H1 (cell line): ENCODE results near the gene MAOB. TPM values are rescaled to one million over a fixed set of nuclear protein-coding genes. Genes with fewer than 3 reads are reported as not detected.

ENCODE experiments used
- CTCF ChIA-PET: fragments of 300-600 bp; sonication (Branson Sonifier 250); formaldehyde crosslinking; loops from one replicate; lab custom pipeline; 2021; ENCODE audit not compliant: partially characterized antibody; lab: Charles Lee
- POLR2A ChIA-PET: fragments of 300-600 bp; sonication (Branson Sonifier 250); formaldehyde crosslinking; loops from one replicate; lab custom pipeline; 2021; ENCODE audit warnings: inconsistent platforms; ENCODE audit not compliant: partially characterized antibody; lab: Charles Lee
- DNase-seq, 2 experiments: peaks; one replicate each; pipeline versions ENCODE4 v3.0.0 to v3.0.0-alpha.2; 2010 to 2022; ENCODE audit warnings: low spot score in 2 of 2, low read depth in 1 of 2, mixed read lengths in 1 of 2
- FAIRE-seq: peaks from 2 replicates; lab custom pipeline; 2011; peaks lifted over from hg19 to GRCh38; lab: Jason Lieb, UNC
- H2AFZ ChIP-seq: 2 replicates; pipeline ENCODE4 v1.8.1; 2012; ENCODE audit warnings: low read length, inconsistent platforms
- H2AK5ac ChIP-seq: 2 replicates; pipeline ENCODE4 v1.6.1; 2013; ENCODE audit warnings: low read depth, low read length
- H2BK120ac ChIP-seq: replicated peaks from 2 replicates; pipeline ENCODE3; 2013; ENCODE audit warnings: low read depth, low read length, inconsistent platforms
- H2BK12ac ChIP-seq: 2 replicates; pipeline ENCODE4 v1.6.1; 2013; ENCODE audit warnings: low read depth, low read length
- H2BK15ac ChIP-seq: 2 replicates; pipeline ENCODE4 v1.6.1; 2013; ENCODE audit warnings: low read length
- H2BK20ac ChIP-seq: 2 replicates; pipeline ENCODE4 v1.6.1; 2013; ENCODE audit warnings: low read length
- H2BK5ac ChIP-seq: 2 replicates; pipeline ENCODE4 v1.6.1; 2013; ENCODE audit warnings: low read depth, low read length
- H3K14ac ChIP-seq: 2 replicates; pipeline ENCODE4 v1.6.1; 2013; ENCODE audit warnings: inconsistent platforms; ENCODE audit not compliant: insufficient read length
- H3K18ac ChIP-seq: 2 replicates; pipeline ENCODE4 v1.6.1; 2013; ENCODE audit warnings: low read length; ENCODE audit errors: extremely low read depth
- H3K23ac ChIP-seq: 2 replicates; pipeline ENCODE4 v1.6.1; 2013; ENCODE audit warnings: inconsistent platforms; ENCODE audit not compliant: insufficient read length
- H3K23me2 ChIP-seq: 2 replicates; pipeline ENCODE4 v1.6.1; 2013; ENCODE audit warnings: low read depth, low read length
- H3K27ac ChIP-seq: 2 replicates; pipeline ENCODE4 v1.6.1; 2011; ENCODE audit warnings: low read depth, low read length, inconsistent platforms
- H3K27me3 ChIP-seq, 4 experiments: replicated peaks in 1 of 4; 1 replicate in 1 of 4; 2 replicates in 3 of 4; pipeline versions ENCODE4 v1.6.1 to v1.8.1; 2011 to 2013; ENCODE audit warnings: low read length in 3 of 4, mild to moderate bottlenecking in 3 of 4, inconsistent platforms in 2 of 4, mixed read lengths in 2 of 4, moderate library complexity in 1 of 4; ENCODE audit not compliant: control insufficient read depth in 3 of 4, insufficient read depth in 3 of 4; ENCODE audit errors: extremely low read depth in 1 of 4
- H3K36me3 ChIP-seq, 4 experiments: 2 replicates each; pipeline versions ENCODE4 v1.6.1 to v1.8.1; 2011 to 2013; ENCODE audit warnings: mild to moderate bottlenecking in 4 of 4, low read length in 3 of 4, moderate library complexity in 2 of 4, control low read depth in 1 of 4, inconsistent platforms in 1 of 4; ENCODE audit not compliant: insufficient read depth in 4 of 4, control insufficient read depth in 2 of 4
- H3K4ac ChIP-seq: replicated peaks from 2 replicates; pipeline ENCODE3; 2013; ENCODE audit warnings: low read length, low read depth, mixed read lengths, inconsistent platforms; ENCODE audit not compliant: insufficient read length
- H3K4me1 ChIP-seq, 4 experiments: replicated peaks in 1 of 4; 1 replicate in 1 of 4; 2 replicates in 3 of 4; pipeline versions ENCODE4 v1.6.1 to v1.8.1; 2011 to 2013; ENCODE audit warnings: low read length in 3 of 4, inconsistent platforms in 2 of 4, mixed read lengths in 1 of 4; ENCODE audit not compliant: insufficient read depth in 4 of 4, control insufficient read depth in 3 of 4
- H3K4me2 ChIP-seq, 2 experiments: 2 replicates each; pipeline versions ENCODE4 v1.6.1 to v1.8.1; 2011 to 2013; ENCODE audit warnings: low read depth in 2 of 2, low read length in 2 of 2, control low read depth in 1 of 2, inconsistent platforms in 1 of 2, mild to moderate bottlenecking in 1 of 2; ENCODE audit not compliant: insufficient read depth in 1 of 2
- H3K4me3 ChIP-seq, 4 experiments: fragments of 200-600, 300-600 bp in 1 of 4; sonication (generic), shearing (Covaris generic), sonication (Bioruptor Twin) in 1 of 4; 2 replicates each; pipeline versions ENCODE4 v1.5.1 to v1.8.1; 2011 to 2016; ENCODE audit warnings: low read length in 4 of 4, low read depth in 3 of 4, control low read depth in 2 of 4, inconsistent platforms in 2 of 4, mild to moderate bottlenecking in 2 of 4, mixed read lengths in 1 of 4, moderate library complexity in 1 of 4; ENCODE audit not compliant: insufficient read depth in 2 of 4; ENCODE audit errors: extremely low read depth in 1 of 4
- H3K56ac ChIP-seq: replicated peaks from 2 replicates; pipeline ENCODE3; 2013; ENCODE audit warnings: low read depth, mild to moderate bottlenecking, mixed read lengths, low read length, inconsistent platforms; ENCODE audit not compliant: insufficient read length
- H3K79me1 ChIP-seq: 2 replicates; pipeline ENCODE4 v1.6.1; 2013; ENCODE audit warnings: low read depth, low read length, control low read depth
- H3K79me2 ChIP-seq, 2 experiments: 2 replicates each; pipeline versions ENCODE4 v1.6.1 to v1.8.1; 2012 to 2013; ENCODE audit warnings: low read length in 2 of 2, mild to moderate bottlenecking in 2 of 2, inconsistent platforms in 1 of 2; ENCODE audit not compliant: insufficient read depth in 2 of 2, control insufficient read depth in 1 of 2
- H3K9ac ChIP-seq, 4 experiments: replicated peaks in 1 of 4; 1 replicate in 1 of 4; 2 replicates in 3 of 4; pipeline versions ENCODE4 v1.6.1 to v1.8.1; 2011 to 2013; ENCODE audit warnings: low read depth in 3 of 4, low read length in 3 of 4, control low read depth in 2 of 4, mild to moderate bottlenecking in 2 of 4, moderate library complexity in 2 of 4, inconsistent platforms in 1 of 4; ENCODE audit errors: extremely low read depth in 1 of 4
- H3K9me3 ChIP-seq, 2 experiments: 2 replicates each; pipeline versions ENCODE4 v1.6.1 to v1.8.1; 2012 to 2013; ENCODE audit warnings: mild to moderate bottlenecking in 2 of 2, moderate library complexity in 2 of 2, control low read depth in 1 of 2, inconsistent platforms in 1 of 2, low read depth in 1 of 2, low read length in 1 of 2, mixed read lengths in 1 of 2; ENCODE audit not compliant: insufficient read depth in 2 of 2
- H4K20me1 ChIP-seq, 2 experiments: replicated peaks in 1 of 2; 2 replicates each; pipeline versions ENCODE3 to v1.8.1; 2011 to 2013; ENCODE audit warnings: inconsistent platforms in 2 of 2, low read length in 2 of 2, mild to moderate bottlenecking in 1 of 2; ENCODE audit not compliant: insufficient read depth in 2 of 2, control insufficient read depth in 1 of 2
- H4K5ac ChIP-seq: 2 replicates; pipeline ENCODE4 v1.6.1; 2013; ENCODE audit warnings: low read length, low read depth, mixed read lengths, inconsistent platforms; ENCODE audit not compliant: insufficient read length
- H4K8ac ChIP-seq: 2 replicates; pipeline ENCODE4 v1.8.0; 2013; ENCODE audit warnings: mild to moderate bottlenecking, moderate library complexity, low read length, inconsistent platforms; ENCODE audit not compliant: insufficient read depth; ENCODE audit errors: extremely low read depth
- H4K91ac ChIP-seq: replicated peaks from 2 replicates; pipeline ENCODE3; 2013; ENCODE audit warnings: low read length, mixed read lengths, inconsistent platforms; ENCODE audit not compliant: insufficient read length
- BRCA1 ChIP-seq: IDR thresholded peaks from 2 replicates; pipeline ENCODE4 v1.6.1; 2012; ENCODE audit warnings: low read depth, low read length, improper control_type of control experiment
- EGR1 ChIP-seq: IDR thresholded peaks from 2 replicates; pipeline ENCODE4 v1.6.1; 2011; ENCODE audit warnings: low read depth, low read length, borderline replicate concordance
- HDAC2 ChIP-seq, 2 experiments: fragments of 300-600 bp in 1 of 2; sonication (generic) in 1 of 2; IDR thresholded peaks; 2 replicates each; pipeline ENCODE4 v1.6.1; 2011 to 2012; ENCODE audit warnings: low read depth in 2 of 2, low read length in 2 of 2, mild to moderate bottlenecking in 2 of 2, moderate library complexity in 2 of 2, borderline replicate concordance in 1 of 2, inconsistent platforms in 1 of 2
- HDAC6 ChIP-seq: IDR thresholded peaks from one replicate; pipeline ENCODE4 v1.7.1; 2012; ENCODE audit warnings: low read depth, mild to moderate bottlenecking, inconsistent platforms, low read length, moderate library complexity
- MAFK ChIP-seq: IDR thresholded peaks from 2 replicates; pipeline ENCODE4 v1.6.1; 2012; ENCODE audit warnings: low read depth, mild to moderate bottlenecking, improper control_type of control experiment, low read length
- POLR2A ChIP-seq, 2 experiments: IDR thresholded peaks; 1 replicate in 1 of 2; 2 replicates in 1 of 2; pipeline ENCODE4 v1.6.1; 2011; ENCODE audit warnings: low read depth in 2 of 2, low read length in 2 of 2, mild to moderate bottlenecking in 2 of 2; ENCODE audit errors: control extremely low read depth in 1 of 2
- SP2 ChIP-seq: IDR thresholded peaks from 2 replicates; pipeline ENCODE4 v1.6.1; 2012; ENCODE audit warnings: mild to moderate bottlenecking, low read length, inconsistent platforms
- YY1 ChIP-seq: IDR thresholded peaks from 2 replicates; pipeline ENCODE4 v1.6.1; 2011; ENCODE audit warnings: low read depth, mild to moderate bottlenecking, low read length
- ZNF274 ChIP-seq: IDR thresholded peaks from 2 replicates; pipeline ENCODE4 v1.7.0; 2012; ENCODE audit warnings: low read length, borderline replicate concordance; ENCODE audit errors: extremely low read depth
- WGBS, 2 experiments: shearing (Covaris generic) in 1 of 2; methylation state at CpG; one replicate each; pipeline versions ENCODE4 v1.1.6 to v1.1.7; 2013 to 2015; ENCODE audit warnings: low lambda C conversion rate in 2 of 2, mixed read lengths in 2 of 2, inconsistent platforms in 1 of 2, low coverage in 1 of 2, missing lambda C conversion rate in 1 of 2; ENCODE audit not compliant: insufficient replicate concordance in 2 of 2, insufficient coverage in 1 of 2, insufficient read length in 1 of 2; ENCODE audit errors: extremely low coverage in 1 of 2, missing lambda C conversion rate in 1 of 2; 5-methylcytosine and 5-hydroxymethylcytosine counted together
- polyA plus RNA-seq, 7 experiments: library from polyadenylated mRNA; depleted of rRNA in 3 of 7; stranded (reverse) in 5 of 7; unstranded in 2 of 7; fragments of >200 nt in 5 of 7; fragments of 200-250 nt in 2 of 7; gene quantifications; 1 replicate in 5 of 7; 2 replicates in 1 of 7; 4 replicates in 1 of 7; pipeline versions ENCODE4 v1.2.1 to v1.2.3, GENCODE V29; 2011 to 2013; ENCODE audit warnings: missing spikeins in 2 of 7, mixed read lengths in 2 of 7
- total RNA-seq: library from RNA; stranded (reverse); fragmentation: NEBNext Ultra II Directional; extraction: Animal tissue kit (Norgen Biotek cat#: 25700); gene quantifications from 2 replicates; pipeline ENCODE4 v1.2.1, GENCODE V29; 2021

MAOB gene
- total and polyA plus RNA-seq, 2 of the 8 experiments (the other 6 are each of a cell fraction or from before 2014, with no cell fraction given): 0.73 to 1.1 TPM

DNA sequence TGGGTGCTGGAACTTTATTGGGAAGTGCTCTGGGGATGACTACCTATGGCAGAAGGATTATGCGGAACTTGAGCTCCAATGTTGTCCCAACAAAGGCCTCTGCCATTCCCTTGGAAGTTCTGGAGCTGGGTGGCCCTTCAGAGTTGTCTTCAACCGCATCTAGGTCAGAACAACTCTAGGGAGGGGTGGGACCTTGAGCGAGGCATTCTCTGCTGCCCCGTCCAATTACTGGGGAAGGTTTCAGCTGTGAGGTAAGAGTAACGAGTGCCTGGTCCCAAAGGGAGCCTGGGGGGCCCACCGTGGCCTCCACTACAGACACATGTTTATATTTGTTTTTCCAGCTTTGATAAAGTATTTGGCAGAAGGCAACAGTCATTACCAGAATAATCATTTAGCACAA, 146.7 kb downstream of the MAOB start:
- Histone ChIP-seq H3K9me3 (no peaks in the 10 kb centered on the region), H3K18ac (no peak overlapping the region), H4K20me1 (no peaks in the 10 kb centered on the region), H4K8ac (no peak overlapping the region), H3K27ac (no peak overlapping the region), H4K91ac (no peak overlapping the region), H3K9ac (no peak overlapping the region), H3K23me2 (no peaks in the 10 kb centered on the region), H2BK5ac (no peak overlapping the region), H2BK20ac (no peak overlapping the region), H3K79me1 (no peaks in the 10 kb centered on the region), H3K23ac (no peak overlapping the region), H3K36me3 (no peaks in the 10 kb centered on the region), H2BK120ac (no peak overlapping the region), H3K4me3 (no peak overlapping the region), H2AK5ac (no peak overlapping the region), H2AFZ (no peak overlapping the region), H3K4me2 (no peak overlapping the region)
- WGBS, 2 experiments: 91% methylated on average over 3 of the region's 6 CpGs; no CpG with 5 or more reads in 1 of the 2 experiments
- ChIA-PET POLR2A (interaction anchor here (0.6 kb wide), 1 partner anchor 191 kb away, joined by 5 read pairs; no protein-coding TSS in a partner anchor), CTCF (interaction anchor here (1.3 kb wide), 1 partner anchor 9 kb away, joined by 4 read pairs; no protein-coding TSS in a partner anchor)
- DNase-seq: no peak
- FAIRE-seq: no peak
- TF ChIP-seq POLR2A (IDR thresholded peaks at IDR 0.05; ENCODE audit: control extremely low read depth in 1 of 2, low read depth in 2 of 2, low read length in 2 of 2) (no peak), BRCA1 (no peak), YY1 (no peak), ZNF274 (no peak), SP2 (no peak), HDAC6 (no peak), HDAC2 (IDR thresholded peaks at IDR 0.05; ENCODE audit: borderline replicate concordance in 1 of 2, low read depth in 2 of 2, low read length in 2 of 2) (no peak), MAFK (no peak), EGR1 (no peak)
- TF ChIP-seq, all 59 proteins: peak for 0
- H3K14ac ChIP-seq: no peak overlapping the region
- H3K4ac ChIP-seq: no peak overlapping the region
- no peaks in the 10 kb centered on the region for H3K79me2 ChIP-seq
- peaks cover 0 to 4% (median 0%) of the 10 kb centered on the region in 4 experiments; a peak in 1 of 7 replicates for H3K4me1 ChIP-seq
- H4K5ac ChIP-seq: no peak overlapping the region
- no peaks in the 10 kb centered on the region for H3K27me3 ChIP-seq
- no peak overlapping the region for H2BK12ac ChIP-seq
- H2BK15ac ChIP-seq: no peak overlapping the region
- no peak overlapping the region for H3K56ac ChIP-seq
